GM12864 (cell line): ENCODE measurements around the gene TMEM239.
"Not testable (repeated sequence)": the region's sequence is repeated elsewhere in the genome, so short reads cannot be mapped to it uniquely, and the experiment has no call there.

Source experiments
- DNase-seq: peaks from one replicate; pipeline ENCODE4 v3.0.0-alpha.2; 2011; ENCODE audit warnings: low read depth
- H3K4me3 ChIP-seq: 2 replicates; pipeline ENCODE4 v1.5.1; 2011; ENCODE audit warnings: mild to moderate bottlenecking, low read depth, low read length, control low read depth
- TF ChIP-seq, protein P1 (sequence below): IDR thresholded peaks from 2 replicates; pipeline ENCODE4 v1.5.1; 2011; ENCODE audit warnings: low read depth, mild to moderate bottlenecking, moderate library complexity, low read length, control low read depth, inconsistent platforms; ENCODE audit errors: missing control alignments

Gene TMEM239

DNA sequence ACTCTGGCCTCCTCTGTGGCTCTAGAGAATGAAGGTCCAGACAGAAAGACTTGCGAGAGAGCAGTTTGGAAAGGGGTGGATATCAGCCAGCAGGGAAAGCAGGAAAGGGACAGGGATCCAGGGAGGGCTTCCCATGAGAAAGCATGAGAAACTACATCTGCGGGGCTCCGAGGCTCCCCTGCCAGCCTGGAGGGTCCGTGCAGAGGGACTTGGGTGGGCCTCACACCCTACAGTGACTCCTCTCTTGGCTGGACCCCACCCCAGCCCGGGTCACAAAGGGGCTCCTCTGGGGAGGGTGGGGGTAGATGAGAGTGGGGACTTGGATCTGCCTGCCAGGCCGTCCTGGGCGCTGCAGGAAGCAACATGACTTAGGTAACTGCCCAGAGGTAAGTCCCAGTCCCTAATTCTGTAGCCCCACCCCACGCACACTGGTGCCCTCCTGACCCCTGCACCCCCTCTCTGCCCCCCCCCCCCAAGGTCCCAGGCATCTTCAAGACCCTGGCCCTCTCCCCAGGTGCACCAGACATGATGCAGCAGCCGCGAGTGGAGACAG, at the start of gene TMEM239:
TSS of gene TMEM239 (plus strand) at position 335 of the 553 bp plus-strand sequence. CDS start at position 526, 191 bp downstream.
- DNase-seq: no peak
- H3K4me3 ChIP-seq: no peak within 1 kb of the TSS
- TF ChIP-seq, protein P1, sequence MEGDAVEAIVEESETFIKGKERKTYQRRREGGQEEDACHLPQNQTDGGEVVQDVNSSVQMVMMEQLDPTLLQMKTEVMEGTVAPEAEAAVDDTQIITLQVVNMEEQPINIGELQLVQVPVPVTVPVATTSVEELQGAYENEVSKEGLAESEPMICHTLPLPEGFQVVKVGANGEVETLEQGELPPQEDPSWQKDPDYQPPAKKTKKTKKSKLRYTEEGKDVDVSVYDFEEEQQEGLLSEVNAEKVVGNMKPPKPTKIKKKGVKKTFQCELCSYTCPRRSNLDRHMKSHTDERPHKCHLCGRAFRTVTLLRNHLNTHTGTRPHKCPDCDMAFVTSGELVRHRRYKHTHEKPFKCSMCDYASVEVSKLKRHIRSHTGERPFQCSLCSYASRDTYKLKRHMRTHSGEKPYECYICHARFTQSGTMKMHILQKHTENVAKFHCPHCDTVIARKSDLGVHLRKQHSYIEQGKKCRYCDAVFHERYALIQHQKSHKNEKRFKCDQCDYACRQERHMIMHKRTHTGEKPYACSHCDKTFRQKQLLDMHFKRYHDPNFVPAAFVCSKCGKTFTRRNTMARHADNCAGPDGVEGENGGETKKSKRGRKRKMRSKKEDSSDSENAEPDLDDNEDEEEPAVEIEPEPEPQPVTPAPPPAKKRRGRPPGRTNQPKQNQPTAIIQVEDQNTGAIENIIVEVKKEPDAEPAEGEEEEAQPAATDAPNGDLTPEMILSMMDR: no peak

GRCh38 chr20:2767768-2768631, 48.2 kb upstream of the TMEM239 start:
- no peak overlapping the region for H3K4me3 ChIP-seq
- no peak for DNase-seq
- TF ChIP-seq, protein P1: no peak

GRCh38 chr20:2768632-2769015, 47.5 kb upstream of the TMEM239 start:
- H3K4me3 ChIP-seq: no peak overlapping the region
- TF ChIP-seq, protein P1: no peak
- DNase-seq: no peak

- H3K4me3 ChIP-seq, DNase-seq: not testable (repeated sequence)
Measured at GRCh38 chr20:2770091-2770490, 46.1 kb upstream of the TMEM239 start.

- TF ChIP-seq, protein P1: no peak
- no peak overlapping the region for H3K4me3 ChIP-seq
- no peak for DNase-seq
Measured at GRCh38 chr20:2771631-2772080, 44.5 kb upstream of the TMEM239 start.

DNA sequence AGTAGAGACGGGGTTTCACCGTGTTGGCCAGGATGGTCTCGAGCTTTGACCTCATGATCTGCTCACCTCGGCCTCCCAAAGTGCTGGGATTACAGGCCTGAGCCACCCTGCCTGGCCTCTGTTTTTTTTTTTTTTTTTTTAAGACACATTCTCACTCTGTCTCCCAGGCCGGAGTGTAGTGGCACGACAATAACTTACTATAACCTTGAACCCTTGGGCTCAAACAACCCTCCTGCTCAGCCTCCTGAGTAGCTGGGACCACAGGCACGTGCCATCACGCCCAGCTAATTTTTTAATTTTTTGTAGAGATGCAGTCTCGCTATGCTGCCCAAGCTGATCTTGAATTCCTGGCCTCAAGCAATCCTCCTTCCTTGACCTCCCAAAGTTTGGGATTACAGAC, 42.4 kb upstream of the TMEM239 start:
- TF ChIP-seq, protein P1: no peak
- no peak overlapping the region for H3K4me3 ChIP-seq
- DNase-seq: no peak

DNA sequence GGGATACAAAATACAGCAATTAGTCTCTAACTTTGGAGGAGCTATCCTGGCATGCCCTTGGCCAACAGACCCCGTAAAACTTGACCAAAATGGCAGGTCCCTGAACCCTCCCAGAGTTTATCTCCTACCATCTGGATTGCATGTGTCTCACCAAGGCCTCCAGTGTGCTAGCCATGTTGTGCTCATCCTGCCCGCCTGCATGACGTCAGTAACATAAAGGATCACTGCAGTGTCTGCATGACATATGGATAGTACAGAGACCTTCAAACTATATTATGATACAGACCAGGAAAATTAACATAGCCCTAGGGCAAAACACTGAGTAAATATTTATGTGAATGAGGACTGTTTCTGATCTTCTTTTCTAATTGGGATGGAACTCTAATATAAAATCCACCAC, 41.0 kb upstream of the TMEM239 start:
- H3K4me3 ChIP-seq: no peak overlapping the region
- TF ChIP-seq, protein P1: no peak
- DNase-seq: no peak
